ENCODE results near the gene IL17B.

IL17B gene

GRCh38 chr5:149375434-149375833 lies 3.7 kb downstream of the IL17B start:
- DNase-seq (ENCODE audit: low read depth): no peak
- TF ChIP-seq CTCF (IDR thresholded peaks at IDR 0.05; ENCODE audit: low read depth, low read length, missing control alignments): no peak
- no peak overlapping the region for H3K4me3 ChIP-seq (ENCODE audit: low read depth, low read length)

GRCh38 chr5:149374801-149375200 lies 4.3 kb downstream of the IL17B start:
- no peak overlapping the region for H3K4me3 ChIP-seq (ENCODE audit: low read depth, low read length)
- no peak for DNase-seq (ENCODE audit: low read depth)
- TF ChIP-seq CTCF (IDR thresholded peaks at IDR 0.05; ENCODE audit: low read depth, low read length, missing control alignments): no peak

- H3K4me3 ChIP-seq (ENCODE audit: low read depth, low read length): no peak overlapping the region
- TF ChIP-seq CTCF (IDR thresholded peaks at IDR 0.05; ENCODE audit: low read depth, low read length, missing control alignments): no peak
- no peak for DNase-seq (ENCODE audit: low read depth)
Observed at GRCh38 chr5:149374303-149374702, 4.8 kb downstream of the IL17B start.

- DNase-seq (ENCODE audit: low read depth): no peak
- no peak for TF ChIP-seq CTCF (IDR thresholded peaks at IDR 0.05; ENCODE audit: low read depth, low read length, missing control alignments)
- H3K4me3 ChIP-seq (ENCODE audit: low read depth, low read length): no peak overlapping the region
Observed at GRCh38 chr5:149372932-149373331, 6.2 kb downstream of the IL17B start.

GRCh38 chr5:149372076-149372795 lies 6.9 kb downstream of the IL17B start:
- no peak overlapping the region for H3K4me3 ChIP-seq (ENCODE audit: low read depth, low read length)
- no peak for DNase-seq (ENCODE audit: low read depth)
- no peak for TF ChIP-seq CTCF (IDR thresholded peaks at IDR 0.05; ENCODE audit: low read depth, low read length, missing control alignments)

GRCh38 chr5:149371296-149371962 lies 7.7 kb downstream of the IL17B start:
- H3K4me3 ChIP-seq (ENCODE audit: low read depth, low read length): no peak overlapping the region
- peak; percentile 94 for TF ChIP-seq CTCF (IDR thresholded peaks at IDR 0.05; ENCODE audit: low read depth, low read length, missing control alignments)
- DNase-seq (ENCODE audit: low read depth): no peak

GRCh38 chr5:149370878-149371277 lies 8.2 kb downstream of the IL17B start:
- no peak for DNase-seq (ENCODE audit: low read depth)
- TF ChIP-seq CTCF (IDR thresholded peaks at IDR 0.05; ENCODE audit: low read depth, low read length, missing control alignments): no peak

More at GRCh38 chr5:149370878-149371277, 8.2 kb downstream of the IL17B start:
- H3K4me3 ChIP-seq (ENCODE audit: low read depth, low read length): no peak overlapping the region

Measured in GM12864 (cell line).